HepG2 (cell line): ENCODE measurements around the gene SCAPER. TPM values are rescaled to one million over a fixed set of nuclear protein-coding genes. Genes with fewer than 3 reads are reported as not detected.

ENCODE experiments used
- CEBPG ChIP-seq: IDR thresholded peaks from 2 replicates; pipeline ENCODE4 v1.6.1; 2016
- CHD2 ChIP-seq: IDR thresholded peaks from 2 replicates; pipeline ENCODE4 v1.6.1; 2011; ENCODE audit warnings: low read depth, low read length, improper control_type of control experiment
- EEA1 ChIP-seq: sonication (generic); formaldehyde crosslinking; IDR thresholded peaks from 2 replicates; pipeline ENCODE4 v1.5.1; 2020; ENCODE audit warnings: mild to moderate bottlenecking, missing genetic modification reagents, borderline replicate concordance
- ETV5 ChIP-seq: IDR thresholded peaks from 2 replicates; pipeline ENCODE4 v1.6.1; 2018; ENCODE audit warnings: missing biosample characterization, missing genetic modification reagents, inconsistent platforms, borderline replicate concordance
- ETV6 ChIP-seq: sonication (generic); formaldehyde crosslinking; conservative IDR thresholded peaks from 2 replicates; pipeline ENCODE4 v1.4.0; 2020; ENCODE audit warnings: missing genetic modification reagents
- FIP1L1 ChIP-seq: fragments of 200-400 bp; formaldehyde crosslinking; IDR thresholded peaks from 2 replicates; pipeline ENCODE4 v1.6.1; 2018; ENCODE audit warnings: low read depth, mild to moderate bottlenecking, low read length, moderate library complexity, borderline replicate concordance; ENCODE audit not compliant: insufficient read depth
- FOXJ3 ChIP-seq: sonication (generic); formaldehyde crosslinking; IDR thresholded peaks from 2 replicates; pipeline ENCODE4 v1.4.0; 2020; ENCODE audit warnings: missing genetic modification reagents, mild to moderate bottlenecking, borderline replicate concordance
- GPBP1L1 ChIP-seq: sonication (generic); formaldehyde crosslinking; IDR thresholded peaks from 2 replicates; pipeline ENCODE4 v1.5.0; 2020; ENCODE audit warnings: mild to moderate bottlenecking, missing genetic modification reagents
- KDM5B ChIP-seq: sonication (generic); formaldehyde crosslinking; IDR thresholded peaks from 2 replicates; pipeline ENCODE4 v1.4.0; 2020; ENCODE audit warnings: missing genetic modification reagents, mild to moderate bottlenecking, borderline replicate concordance
- MXD3 ChIP-seq: IDR thresholded peaks from 2 replicates; pipeline ENCODE4 v1.6.1; 2016; ENCODE audit warnings: mild to moderate bottlenecking, missing biosample characterization, missing genetic modification reagents
- TOPORS ChIP-seq: sonication (generic); formaldehyde crosslinking; IDR thresholded peaks from 2 replicates; pipeline ENCODE4 v1.8.0; 2023; ENCODE audit warnings: mild to moderate bottlenecking, missing genetic modification reagents
- ZHX2 ChIP-seq, 2 experiments: sonication (generic) in 1 of 2; formaldehyde crosslinking in 1 of 2; IDR thresholded peaks; 2 replicates each; pipeline versions ENCODE4 v1.6.1 to v1.9.0; 2014 to 2022; ENCODE audit warnings: antibody characterized with exemption in 1 of 2, borderline replicate concordance in 1 of 2, inconsistent platforms in 1 of 2, low read depth in 1 of 2, missing genetic modification reagents in 1 of 2
- ZNF281 ChIP-seq: sonication (generic); formaldehyde crosslinking; IDR thresholded peaks from 2 replicates; pipeline ENCODE4 v1.4.0; 2020; ENCODE audit warnings: missing genetic modification reagents, borderline replicate concordance
- ZNF639 ChIP-seq: conservative IDR thresholded peaks from 2 replicates; pipeline ENCODE4 v1.6.1; 2018; ENCODE audit warnings: missing genetic modification reagents
- ZNF740 ChIP-seq: sonication (generic); formaldehyde crosslinking; IDR thresholded peaks from 2 replicates; pipeline ENCODE4 v1.4.0; 2020; ENCODE audit warnings: missing genetic modification reagents
- ZSCAN21 ChIP-seq: sonication (generic); formaldehyde crosslinking; IDR thresholded peaks from 2 replicates; pipeline ENCODE4 v1.8.0; 2022; ENCODE audit warnings: mild to moderate bottlenecking, missing genetic modification reagents, moderate library complexity, borderline replicate concordance
- polyA plus RNA-seq, 8 experiments: library from polyadenylated mRNA; depleted of rRNA in 3 of 8; stranded (reverse) in 7 of 8; unstranded in 1 of 8; fragments of >200 nt; fragmentation: Illumina TruSeq in 4 of 8; extraction: Trizol in 4 of 8; gene quantifications; 2 replicates each; pipeline versions ENCODE4 v1.2.1 to v1.2.3, GENCODE V29; 2011 to 2016; ENCODE audit warnings: low read depth in 4 of 8, missing spikeins in 1 of 8, mixed read lengths in 1 of 8; ENCODE audit not compliant: insufficient read depth in 1 of 8
- total RNA-seq, 5 experiments: library from RNA; depleted of rRNA; stranded (reverse); fragments of >200 nt; fragmentation: Illumina TruSeq; extraction: Trizol; gene quantifications; 2 replicates each; pipeline ENCODE4 v1.2.3, GENCODE V29; 2016; ENCODE audit warnings: low read depth in 1 of 5

SCAPER gene
- total and polyA plus RNA-seq, 2 of the 13 experiments (the other 11 are each of a cell fraction or from before 2014, with no cell fraction given), result 4.3 to 10.5 TPM

GRCh38 chr15:76312540-76313174 lies 592.5 kb downstream of the SCAPER start (continued):
- TF ChIP-seq KDM5B (CRISPR knock-in tag), result no peak
- no peak for TF ChIP-seq ETV6 (CRISPR knock-in tag)
- no peak for TF ChIP-seq CHD2
- TF ChIP-seq FOXJ3 (CRISPR knock-in tag), result no peak
- TF ChIP-seq ETV5, result peak; percentile 77; the same call in 1 of the 2 replicates
- no peak for TF ChIP-seq ZNF281
- no peak for TF ChIP-seq ZNF639
- TF ChIP-seq ZHX2 (IDR thresholded peaks at IDR 0.05; ENCODE audit: low read depth), result no peak
- TF ChIP-seq ZHX2 (CRISPR knock-in tag; IDR thresholded peaks at IDR 0.05; ENCODE audit: borderline replicate concordance), result no peak
- TF ChIP-seq FIP1L1, result no peak
- TF ChIP-seq MXD3 (CRISPR knock-in tag), result no peak
- no peak for TF ChIP-seq ZNF740 (CRISPR knock-in tag)
- no peak for TF ChIP-seq GPBP1L1 (CRISPR knock-in tag)
- TF ChIP-seq TOPORS (CRISPR knock-in tag), result no peak
- no peak for TF ChIP-seq EEA1 (CRISPR knock-in tag)
- TF ChIP-seq ZSCAN21, result no peak
- no peak for TF ChIP-seq CEBPG (CRISPR knock-in tag)
